Lower leg skin (tissue), 4 donors: Measurements from ENCODE around the gene RAD9A. TPM values are rescaled to one million over a fixed set of nuclear protein-coding genes. Genes with fewer than 3 reads are reported as not detected.

Experiments
- DNase-seq, 2 donors: peaks; one replicate each; pipeline ENCODE4 v3.0.0-alpha.2; 2019; ENCODE audit warnings: low spot score in 2 of 2
- H3K4me3 ChIP-seq: fragments of 200-600 bp; sonication (generic); 2 replicates; pipeline ENCODE4 v1.5.1; 2017; ENCODE audit warnings: mild to moderate bottlenecking, low read depth; ENCODE audit not compliant: poor library complexity, severe bottlenecking
- CTCF ChIP-seq, 3 donors: fragments of 450-650 bp; IDR thresholded peaks; one replicate each; pipeline ENCODE4 v1.5.1; 2016; ENCODE audit warnings: antibody characterized with exemption in 3 of 3, mild to moderate bottlenecking in 3 of 3, moderate library complexity in 2 of 3
- POLR2A ChIP-seq, 2 donors: fragments of 450-650 bp; IDR thresholded peaks; one replicate each; pipeline ENCODE4 v1.6.1; 2016 to 2017; ENCODE audit warnings: antibody characterized with exemption in 2 of 2, mild to moderate bottlenecking in 1 of 2, moderate library complexity in 1 of 2
- WGBS, 2 donors: methylation state at CpG; one replicate each; pipeline ENCODE4 v1.1.5; 2018; 5-methylcytosine and 5-hydroxymethylcytosine counted together
- intact Hi-C: fragments of 100-400 bp; cut with DNase I; formaldehyde crosslinking; loops from one replicate; pipeline ENCODE4 v1.15.0; 2023; ENCODE audit warnings: low total_unique reads
- total RNA-seq, 4 donors: library from RNA; depleted of rRNA; stranded (reverse); fragments of >200 nt; gene quantifications; one replicate each; pipeline ENCODE4 v1.1.0, GENCODE V29; 2016

RAD9A gene
- total RNA-seq, 4 donors from 2014 or later: 24.9 to 28.5 (median 27.2) TPM

- no peak for DNase-seq
- TF ChIP-seq POLR2A (IDR thresholded peaks at IDR 0.05): no peak
- TF ChIP-seq CTCF (IDR thresholded peaks at IDR 0.05): no peak
- intact Hi-C loops: no loop called here
- WGBS, 2 donors: 64 to 77% methylated on average over 23 to 24 of the region's 24 CpGs
- H3K4me3 ChIP-seq: no peak overlapping the region
Measured at GRCh38 chr11:67409261-67409666, 17.5 kb downstream of the RAD9A start.

- no peak for DNase-seq
- 28 to 35% methylated on average over 8 to 13 of the region's 13 CpGs for WGBS, 2 donors
- intact Hi-C loops: no loop called here
- no peak overlapping the region for H3K4me3 ChIP-seq
- TF ChIP-seq CTCF (IDR thresholded peaks at IDR 0.05): no peak
- TF ChIP-seq POLR2A (IDR thresholded peaks at IDR 0.05): no peak
Measured at GRCh38 chr11:67409781-67410368, 18.1 kb downstream of the RAD9A start.

- TF ChIP-seq CTCF (IDR thresholded peaks at IDR 0.05) (no peak), POLR2A (IDR thresholded peaks at IDR 0.05) (no peak)
- WGBS, 2 donors: 64 to 70% methylated on average over 10 to 15 of the region's 15 CpGs
- no peak overlapping the region for H3K4me3 ChIP-seq
- no peak for DNase-seq
- intact Hi-C loops: no loop called here
Measured at GRCh38 chr11:67410369-67410831, 18.6 kb downstream of the RAD9A start.

DNA sequence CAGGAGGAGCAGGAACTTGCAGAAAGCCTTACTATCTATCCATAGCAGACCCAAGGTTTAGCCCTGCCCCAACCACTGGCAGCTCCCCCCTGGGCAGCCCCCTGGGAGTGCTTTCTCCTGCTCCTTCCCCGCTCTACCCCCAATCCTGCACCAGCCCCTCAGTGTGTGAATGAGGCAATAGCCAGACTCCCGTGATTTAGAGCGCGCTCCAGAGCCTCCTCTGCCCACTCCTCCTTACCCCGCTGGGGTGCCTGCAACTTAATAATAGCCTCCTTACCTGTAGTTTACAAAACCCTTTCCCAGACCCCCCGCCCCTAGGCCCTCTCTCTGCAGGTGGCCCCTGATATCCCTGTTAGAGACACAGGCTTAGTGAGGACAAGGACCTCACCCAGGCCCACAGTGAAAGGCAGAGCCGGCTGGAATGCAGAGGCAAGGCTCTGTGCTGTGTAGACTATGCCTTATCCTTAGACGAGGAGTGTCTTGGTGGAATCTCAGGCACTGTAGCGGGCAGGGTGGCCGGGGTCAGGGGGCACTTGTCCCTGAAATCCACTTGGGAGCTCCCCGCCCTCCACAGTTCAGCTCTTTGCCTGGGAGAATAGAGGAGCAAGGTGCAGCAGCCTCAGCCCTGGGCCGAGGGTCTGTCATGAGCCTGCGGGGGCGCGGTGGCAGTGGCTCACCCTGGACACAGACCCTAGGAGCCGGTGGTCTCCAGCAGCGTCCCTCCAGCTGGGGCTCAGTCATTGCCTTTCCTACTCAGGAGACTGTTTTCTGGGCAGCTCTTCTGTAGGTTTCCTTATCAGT is 19.4 kb downstream of the RAD9A start:
- intact Hi-C loops: no loop called here
- no peak for DNase-seq
- TF ChIP-seq POLR2A (IDR thresholded peaks at IDR 0.05) (no peak), CTCF (IDR thresholded peaks at IDR 0.05) (no peak)
- no peak overlapping the region for H3K4me3 ChIP-seq
- WGBS, 2 donors: 81 to 85% methylated on average over 17 of the region's 17 CpGs

GRCh38 chr11:67411785-67412152 is 20.0 kb downstream of the RAD9A start:
- WGBS, 2 donors: 55 to 66% methylated on average over 7 of the region's 7 CpGs
- intact Hi-C loops: no loop called here
- TF ChIP-seq CTCF (IDR thresholded peaks at IDR 0.05): no peak
- TF ChIP-seq POLR2A (IDR thresholded peaks at IDR 0.05): no peak
- H3K4me3 ChIP-seq: no peak overlapping the region
- DNase-seq: no peak
